ENCODE measurements around the gene ZNF280C. TPM values are rescaled to one million over a fixed set of nuclear protein-coding genes. Genes with fewer than 3 reads are reported as not detected.

ZNF280C gene
- total and polyA plus RNA-seq, 2 of the 13 experiments (the other 11 are each of a cell fraction or from before 2014, with no cell fraction given): 3.0 to 3.3 TPM

GRCh38 chrX:130170752-130171445, 97.8 kb downstream of the ZNF280C start:
- 80% methylated on average over 1 of the region's 36 CpGs for WGBS (ENCODE audit: low lambda C conversion rate)
- BruUV-seq (replicated peaks): no TSS peak
- ChIA-PET CTCF (ENCODE audit: low intra/inter-chr PET ratio, low total read pairs) (no interaction called here), POLR2A (no interaction called here)
- no peak overlapping the region for H3K27ac ChIP-seq (ENCODE audit: extremely low read length, insufficient read depth, low read length)
- TF ChIP-seq AGO2 (optimal IDR thresholded peaks at IDR 0.05; ENCODE audit: low read depth, low read length) (peak; percentile 15), ZNF224 (CRISPR knock-in tag; IDR thresholded peaks at IDR 0.05) (no peak)
- no peaks in the 10 kb centered on the region for H3K36me3 ChIP-seq (replicated peaks in 1 of 2; ENCODE audit: control insufficient read depth in 1 of 2, insufficient read depth in 2 of 2, low read length in 2 of 2)
- H3K4me1 ChIP-seq (ENCODE audit: insufficient read depth, low read length): peaks cover 15% of the 10 kb centered on the region
- FAIRE-seq (no peak), ATAC-seq (no peak), DNase-seq (ENCODE audit: low spot score) (no peak)
- H3K27me3 ChIP-seq (ENCODE audit: control insufficient read depth in 1 of 2, insufficient read depth in 2 of 2, low read length in 2 of 2): peaks cover 0 to 4% of the 10 kb centered on the region in 2 experiments; a peak in 2 of 5 replicates
- in situ Hi-C loops (cut with HindIII; ENCODE audit: extremely low pct_ligation_motif_present, low pct_unique_long_range_greater_than_20kb): no loop called here
- intact Hi-C loops (cut with micrococcal nuclease; ENCODE audit: unreplicated experiment): no loop called here
- no peaks in the 10 kb centered on the region for H3K9me3 ChIP-seq (ENCODE audit: low read length)
- no peak overlapping the region for H2AFZ ChIP-seq (ENCODE audit: low read length)
- no peaks in the 10 kb centered on the region for H3K79me2 ChIP-seq (ENCODE audit: insufficient read depth, low read length)
- H4K20me1 ChIP-seq (ENCODE audit: insufficient read depth, low read length): no peaks in the 10 kb centered on the region
- H3K9ac ChIP-seq (ENCODE audit: insufficient read depth, low read depth, low read length): no peak overlapping the region
- H3K4me3 ChIP-seq (replicated peaks in 1 of 3; ENCODE audit: insufficient read depth in 1 of 3, low read depth in 2 of 3, low read length in 3 of 3): peak overlapping the region in 2 of 3 experiments; percentile 61 to 68; a peak in 2 of 6 replicates
- H3K4me2 ChIP-seq (ENCODE audit: low read depth, low read length): peak overlapping the region; percentile 76

- DNase-seq (ENCODE audit: low spot score): no peak
- peak overlapping the region; percentile 62 to 80 (median 76); a peak in 5 of 6 replicates for H3K4me3 ChIP-seq (replicated peaks in 1 of 3; ENCODE audit: insufficient read depth in 1 of 3, low read depth in 2 of 3, low read length in 3 of 3)
- peak overlapping the region; percentile 71 for H3K4me2 ChIP-seq (ENCODE audit: low read depth, low read length)
- no peak overlapping the region for H3K27ac ChIP-seq (ENCODE audit: extremely low read length, insufficient read depth, low read length)
- peaks cover 33% of the 10 kb centered on the region for H3K4me1 ChIP-seq (ENCODE audit: insufficient read depth, low read length)
- no peak overlapping the region for H2AFZ ChIP-seq (ENCODE audit: low read length)
- in situ Hi-C loops (cut with HindIII; ENCODE audit: extremely low pct_ligation_motif_present, low pct_unique_long_range_greater_than_20kb): no loop called here
- TF ChIP-seq ZNF260 (CRISPR knock-in tag; IDR thresholded peaks at IDR 0.05; ENCODE audit: borderline replicate concordance, low read depth) (no peak), ZNF776 (CRISPR knock-in tag; IDR thresholded peaks at IDR 0.05) (no peak), ZNF18 (CRISPR knock-in tag; IDR thresholded peaks at IDR 0.05; ENCODE audit: insufficient replicate concordance) (no peak), GTF3A (CRISPR knock-in tag; conservative IDR thresholded peaks at IDR 0.05) (no peak), TBX3 (IDR thresholded peaks at IDR 0.05; ENCODE audit: borderline replicate concordance) (no peak), MTA1 (CRISPR knock-in tag; IDR thresholded peaks at IDR 0.05; ENCODE audit: borderline replicate concordance) (no peak), ETV6 (CRISPR knock-in tag; conservative IDR thresholded peaks at IDR 0.05) (no peak), ARNTL (CRISPR knock-in tag; IDR thresholded peaks at IDR 0.05) (no peak), ZBED4 (CRISPR knock-in tag; IDR thresholded peaks at IDR 0.05; ENCODE audit: borderline replicate concordance) (no peak)
- FAIRE-seq: no peak
- no peak for ATAC-seq
- no peaks in the 10 kb centered on the region; a peak in 1 of 5 replicates for H3K27me3 ChIP-seq (ENCODE audit: control insufficient read depth in 1 of 2, insufficient read depth in 2 of 2, low read length in 2 of 2)
- no peaks in the 10 kb centered on the region for H3K9me3 ChIP-seq (ENCODE audit: low read length)
- no peaks in the 10 kb centered on the region for H3K36me3 ChIP-seq (replicated peaks in 1 of 2; ENCODE audit: control insufficient read depth in 1 of 2, insufficient read depth in 2 of 2, low read length in 2 of 2)
- intact Hi-C loops (cut with micrococcal nuclease; ENCODE audit: unreplicated experiment): no loop called here
- H3K79me2 ChIP-seq (ENCODE audit: insufficient read depth, low read length): peaks cover 22% of the 10 kb centered on the region
- H4K20me1 ChIP-seq (ENCODE audit: insufficient read depth, low read length): no peaks in the 10 kb centered on the region
- no TSS peak for BruUV-seq (replicated peaks)
- WGBS (ENCODE audit: low lambda C conversion rate): 54% methylated on average over 4 of the region's 4 CpGs
- CTCF ChIA-PET (ENCODE audit: low intra/inter-chr PET ratio, low total read pairs): no interaction called here
- POLR2A ChIA-PET: no interaction called here
- peak overlapping the region; percentile 77; the same call in 1 of the 2 replicates for H3K9ac ChIP-seq (ENCODE audit: insufficient read depth, low read depth, low read length)
Observed at GRCh38 chrX:130167040-130167439, 101.7 kb downstream of the ZNF280C start.
